Lower leg skin (tissue), 4 donors: ENCODE data around the gene GLTP. TPM values are rescaled to one million over a fixed set of nuclear protein-coding genes. Genes with fewer than 3 reads are reported as not detected.

Experiments used
- DNase-seq, 2 donors: peaks; one replicate each; pipeline ENCODE4 v3.0.0-alpha.2; 2019; ENCODE audit warnings: low spot score in 2 of 2
- H3K4me3 ChIP-seq: fragments of 200-600 bp; sonication (generic); 2 replicates; pipeline ENCODE4 v1.5.1; 2017; ENCODE audit warnings: mild to moderate bottlenecking, low read depth; ENCODE audit not compliant: poor library complexity, severe bottlenecking
- POLR2A ChIP-seq, 2 donors: fragments of 450-650 bp; IDR thresholded peaks; one replicate each; pipeline ENCODE4 v1.6.1; 2016 to 2017; ENCODE audit warnings: antibody characterized with exemption in 2 of 2, mild to moderate bottlenecking in 1 of 2, moderate library complexity in 1 of 2
- WGBS, 2 donors: methylation state at CpG; one replicate each; pipeline ENCODE4 v1.1.5; 2018; 5-methylcytosine and 5-hydroxymethylcytosine counted together
- intact Hi-C: fragments of 100-400 bp; cut with DNase I; formaldehyde crosslinking; loops from one replicate; pipeline ENCODE4 v1.15.0; 2023; ENCODE audit warnings: low total_unique reads
- total RNA-seq, 4 donors: library from RNA; depleted of rRNA; stranded (reverse); fragments of >200 nt; gene quantifications; one replicate each; pipeline ENCODE4 v1.1.0, GENCODE V29; 2016
- TF ChIP-seq, protein P1 (sequence below), 3 donors: fragments of 450-650 bp; IDR thresholded peaks; one replicate each; pipeline ENCODE4 v1.5.1; 2016; ENCODE audit warnings: antibody characterized with exemption in 3 of 3, mild to moderate bottlenecking in 3 of 3, moderate library complexity in 2 of 3

The GLTP gene
- total RNA-seq, 4 donors from 2014 or later: 536 to 775 (median 660) TPM

DNA sequence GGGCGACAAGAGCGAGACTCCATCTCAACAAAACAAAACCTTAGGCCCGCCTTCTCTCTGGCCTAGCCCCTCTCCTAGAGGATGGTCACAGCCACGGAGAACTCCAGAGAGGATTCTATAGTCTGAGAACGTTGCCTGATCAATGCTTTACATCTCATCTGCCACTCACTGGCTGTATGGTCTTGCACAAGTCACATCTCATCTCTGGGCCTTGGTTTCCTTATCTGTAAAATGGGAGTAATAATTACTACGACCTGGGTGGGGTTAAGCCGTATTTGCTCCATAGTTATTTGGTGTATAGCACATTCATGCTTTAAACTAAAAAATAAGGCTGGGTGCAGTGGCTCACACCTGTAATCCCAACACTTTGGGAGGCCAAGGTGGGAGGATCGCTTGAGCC is 55.6 kb downstream of the GLTP start:
- no peak for DNase-seq
- intact Hi-C loops: no loop called here
- 89 to 91% methylated on average over 8 of the region's 8 CpGs for WGBS, 2 donors
- TF ChIP-seq, protein P1, sequence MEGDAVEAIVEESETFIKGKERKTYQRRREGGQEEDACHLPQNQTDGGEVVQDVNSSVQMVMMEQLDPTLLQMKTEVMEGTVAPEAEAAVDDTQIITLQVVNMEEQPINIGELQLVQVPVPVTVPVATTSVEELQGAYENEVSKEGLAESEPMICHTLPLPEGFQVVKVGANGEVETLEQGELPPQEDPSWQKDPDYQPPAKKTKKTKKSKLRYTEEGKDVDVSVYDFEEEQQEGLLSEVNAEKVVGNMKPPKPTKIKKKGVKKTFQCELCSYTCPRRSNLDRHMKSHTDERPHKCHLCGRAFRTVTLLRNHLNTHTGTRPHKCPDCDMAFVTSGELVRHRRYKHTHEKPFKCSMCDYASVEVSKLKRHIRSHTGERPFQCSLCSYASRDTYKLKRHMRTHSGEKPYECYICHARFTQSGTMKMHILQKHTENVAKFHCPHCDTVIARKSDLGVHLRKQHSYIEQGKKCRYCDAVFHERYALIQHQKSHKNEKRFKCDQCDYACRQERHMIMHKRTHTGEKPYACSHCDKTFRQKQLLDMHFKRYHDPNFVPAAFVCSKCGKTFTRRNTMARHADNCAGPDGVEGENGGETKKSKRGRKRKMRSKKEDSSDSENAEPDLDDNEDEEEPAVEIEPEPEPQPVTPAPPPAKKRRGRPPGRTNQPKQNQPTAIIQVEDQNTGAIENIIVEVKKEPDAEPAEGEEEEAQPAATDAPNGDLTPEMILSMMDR (IDR thresholded peaks at IDR 0.05): no peak
- no peak for TF ChIP-seq POLR2A (IDR thresholded peaks at IDR 0.05)
- H3K4me3 ChIP-seq: no peak overlapping the region

DNA sequence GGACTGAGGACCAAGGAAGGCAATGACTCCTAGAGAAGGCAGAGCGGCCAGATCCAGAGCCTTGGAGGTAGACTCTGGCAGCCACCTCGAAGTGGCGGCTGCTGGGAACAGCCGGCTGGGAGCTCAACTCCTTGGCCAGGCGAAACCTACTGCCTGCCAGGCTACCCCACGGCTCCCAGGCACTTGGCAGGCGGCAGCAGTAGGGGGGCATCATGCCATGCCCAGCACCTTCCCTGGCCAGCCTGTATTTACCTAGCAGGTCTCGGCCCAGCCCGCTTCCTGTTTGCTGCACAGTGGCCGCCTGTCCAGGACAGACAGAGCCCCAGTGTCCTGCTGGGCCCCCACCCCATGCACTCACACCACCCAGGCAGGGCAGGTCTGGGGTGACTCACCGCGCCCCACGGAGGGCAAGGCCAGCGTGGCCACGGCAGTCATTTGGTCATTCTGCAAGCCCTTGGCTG is 57.4 kb downstream of the GLTP start:
- TF ChIP-seq, protein P1 (IDR thresholded peaks at IDR 0.05): no peak
- TF ChIP-seq POLR2A (IDR thresholded peaks at IDR 0.05): no peak
- intact Hi-C loops: no loop called here
- peak in 1 of 2 donors; percentile 87 for DNase-seq
- H3K4me3 ChIP-seq: no peak overlapping the region
- 64 to 66% methylated on average over 13 to 15 of the region's 15 CpGs for WGBS, 2 donors

DNA sequence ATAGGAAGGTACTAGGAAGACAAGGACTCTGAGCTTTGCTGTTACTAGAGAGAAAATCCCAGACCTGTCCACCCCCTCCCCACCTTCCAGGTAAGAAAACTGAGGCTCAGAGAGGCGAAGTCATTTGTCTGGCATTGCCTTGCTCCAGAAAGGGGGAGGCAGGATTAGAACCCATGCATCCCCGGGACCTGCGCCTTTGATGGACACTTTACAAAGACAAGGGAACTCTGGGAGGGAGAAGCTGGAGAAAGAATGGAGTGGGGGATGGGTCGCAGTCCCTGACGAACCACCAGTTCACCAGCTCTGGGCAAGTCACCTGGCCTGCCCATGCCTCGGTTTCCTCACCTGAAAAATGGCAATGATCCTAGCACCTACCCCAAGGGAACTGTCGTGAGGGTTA is 57.9 kb downstream of the GLTP start:
- WGBS, 2 donors: 71 to 75% methylated on average over 7 of the region's 7 CpGs

DNA sequence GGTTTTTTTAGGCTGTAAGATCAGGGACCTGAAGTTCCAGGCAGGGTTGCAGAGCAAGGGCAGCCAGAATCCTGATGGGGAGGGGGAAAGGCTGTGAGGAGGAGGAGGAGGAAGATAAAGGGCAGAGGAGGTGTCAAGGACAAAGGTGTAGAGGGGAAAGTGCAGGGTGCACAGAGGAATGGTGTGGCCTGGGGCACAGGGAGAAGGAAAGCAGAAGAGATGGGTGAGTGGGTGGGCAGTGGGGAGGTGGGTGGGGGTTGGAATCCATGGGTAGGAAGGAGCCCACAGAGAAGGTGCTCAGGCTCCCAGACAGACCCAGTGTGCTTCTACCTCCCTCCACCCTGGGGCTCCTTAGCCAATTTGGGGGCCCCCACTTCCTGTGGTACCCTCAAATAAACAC is 58.4 kb downstream of the GLTP start:
- TF ChIP-seq, protein P1 (IDR thresholded peaks at IDR 0.05): no peak
- TF ChIP-seq POLR2A (IDR thresholded peaks at IDR 0.05): no peak
- intact Hi-C loops: no loop called here

More for the DNA sequence above, 57.9 kb downstream of the GLTP start:
- H3K4me3 ChIP-seq: no peak overlapping the region
- no peak for DNase-seq
- no peak for TF ChIP-seq POLR2A (IDR thresholded peaks at IDR 0.05)
- TF ChIP-seq, protein P1 (IDR thresholded peaks at IDR 0.05): no peak
- intact Hi-C loops: no loop called here

DNA sequence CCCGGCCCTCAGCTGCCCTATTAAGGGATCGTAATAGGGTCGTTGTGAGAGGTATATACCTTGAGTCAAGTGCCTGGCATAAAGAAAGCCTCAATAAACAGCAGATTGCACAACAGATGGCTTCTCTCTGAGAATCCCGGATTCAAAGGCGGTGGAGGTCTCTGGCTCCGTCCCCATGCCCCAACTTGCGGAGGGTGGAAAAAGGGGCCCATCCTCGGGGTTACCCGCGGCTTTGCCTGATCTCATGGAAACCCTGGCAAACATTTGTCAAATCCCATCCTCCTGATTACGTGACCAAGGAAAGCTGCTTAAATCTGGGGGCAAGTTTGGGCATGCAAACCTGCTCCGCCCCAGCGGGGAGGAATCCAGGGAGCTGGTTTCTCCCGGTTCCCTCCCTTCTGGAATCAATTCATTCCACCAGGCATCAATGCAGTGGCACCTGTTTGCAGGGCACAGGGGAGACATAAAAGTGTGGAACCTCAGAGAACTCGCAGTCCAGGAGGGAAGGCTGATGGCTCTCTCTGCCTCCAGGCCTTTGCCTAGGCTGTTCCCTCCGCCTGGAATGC is 59.4 kb downstream of the GLTP start:
- H3K4me3 ChIP-seq: no peak overlapping the region
- DNase-seq: peak in 1 of 2 donors; percentile 67
- TF ChIP-seq POLR2A (IDR thresholded peaks at IDR 0.05): no peak
- TF ChIP-seq, protein P1 (IDR thresholded peaks at IDR 0.05): no peak
- intact Hi-C loops: no loop called here
- WGBS, 2 donors: 41 to 47% methylated on average over 16 of the region's 16 CpGs

More for the DNA sequence above, 58.4 kb downstream of the GLTP start:
- H3K4me3 ChIP-seq: no peak overlapping the region
- DNase-seq: no peak
